Stimulated activated CD4-positive, alpha-beta T cell treated with anti-CD3 and anti-CD28 coated beads, Interleukin-1b, Interleukin-23, amount 100 ng/mL, for 24 hours (primary cell): ENCODE results near the gene BMPER.

Experiments
- DNase-seq, 4 experiments: peaks; one replicate each; pipeline ENCODE4 v3.0.0-alpha.2; 2020; ENCODE audit warnings: low read depth in 4 of 4, low spot score in 1 of 4

BMPER gene

GRCh38 chr7:34086981-34087380 is 181.6 kb downstream of the BMPER start:
- no peak for DNase-seq

DNA sequence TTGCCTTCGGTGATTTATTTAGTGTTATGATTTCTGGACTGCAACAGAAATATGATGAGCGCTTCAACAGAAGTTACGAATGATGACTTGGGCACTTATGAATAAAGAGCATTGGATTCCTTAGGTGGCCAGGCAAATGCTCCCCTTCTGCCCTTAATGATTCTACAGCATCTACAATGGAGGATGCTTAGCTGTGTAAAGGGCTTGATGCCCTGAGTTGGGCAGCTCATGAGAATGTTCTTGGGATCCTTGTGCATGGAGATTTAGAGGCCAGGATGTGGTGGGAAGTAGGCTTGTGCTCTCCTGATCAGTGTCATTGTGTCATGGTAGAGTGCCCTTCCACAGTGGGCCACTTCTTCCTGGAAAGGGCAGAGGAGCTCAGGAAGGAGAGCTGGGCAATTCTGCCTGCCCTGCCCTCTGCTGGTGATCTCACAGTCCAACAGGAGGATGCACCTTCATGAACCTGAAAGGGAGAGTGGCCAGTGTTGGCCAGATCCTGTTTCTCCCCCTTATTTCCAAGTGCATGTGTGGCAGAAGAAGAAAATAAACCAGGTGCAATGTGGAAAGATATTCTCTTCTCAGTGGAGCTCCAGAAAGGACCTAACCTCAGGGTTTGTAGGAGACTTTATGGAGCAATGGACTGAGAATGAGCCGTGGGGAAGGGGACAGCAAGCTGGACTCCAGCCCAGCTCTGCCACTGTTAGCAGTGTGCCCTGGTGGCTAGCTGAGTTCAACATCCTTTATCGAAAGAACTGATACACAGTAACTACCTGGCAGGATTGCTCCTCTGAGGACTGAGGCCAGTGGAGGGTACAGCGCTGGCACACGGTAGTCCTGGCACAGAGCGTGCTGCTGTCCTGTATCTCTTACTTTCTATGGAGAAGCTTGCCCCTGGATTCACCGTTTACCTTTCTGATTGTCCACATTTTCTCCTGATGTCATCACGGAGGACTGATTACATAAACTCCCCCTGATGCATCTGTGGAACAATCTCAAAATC is 182.9 kb downstream of the BMPER start:
- no peak for DNase-seq

DNA sequence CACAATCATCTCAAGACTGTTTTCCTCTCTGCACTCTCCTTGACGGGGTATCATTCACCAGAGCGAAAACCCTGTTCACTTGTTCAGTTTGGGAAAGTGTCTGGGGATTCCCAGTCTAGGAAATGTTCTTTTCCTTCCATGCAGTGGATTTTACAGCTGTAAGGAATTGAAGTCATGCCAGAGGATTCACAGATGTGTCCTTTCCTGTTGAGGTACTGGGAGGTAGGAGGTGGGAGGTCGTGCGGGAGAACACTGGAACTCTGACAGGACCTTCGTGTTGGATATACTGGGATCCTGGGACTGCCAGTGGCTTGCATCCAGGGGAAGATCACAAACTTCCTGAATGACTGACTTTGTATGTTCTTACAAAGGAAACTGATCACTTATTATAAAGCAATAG is 185.5 kb downstream of the BMPER start:
- no peak for DNase-seq

GRCh38 chr7:34091321-34091917 is 186.1 kb downstream of the BMPER start:
- no peak for DNase-seq

DNA sequence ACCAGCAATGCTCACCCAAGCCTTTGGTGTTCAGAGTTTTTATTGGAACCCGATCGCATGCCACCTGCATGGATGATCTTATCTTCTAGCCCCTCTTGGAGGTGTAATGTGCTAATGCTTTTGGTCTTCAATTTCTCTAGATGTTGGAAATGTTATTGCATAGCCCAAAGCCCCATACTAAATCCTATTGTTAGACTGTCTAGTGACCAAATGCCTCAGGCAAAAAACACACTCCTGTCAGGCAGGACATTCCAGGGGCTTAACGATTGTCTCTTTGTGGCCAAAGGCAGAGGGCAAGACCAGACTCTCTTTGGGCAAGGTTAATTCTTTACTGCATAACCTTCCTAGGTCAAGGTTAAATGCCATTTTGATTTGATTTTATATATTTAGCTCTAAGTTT is 187.9 kb downstream of the BMPER start:
- DNase-seq = no peak

GRCh38 chr7:34096198-34096651 is 190.9 kb downstream of the BMPER start:
- DNase-seq = no peak

- no peak for DNase-seq
Measured at GRCh38 chr7:34096777-34097176, 191.4 kb downstream of the BMPER start.

DNA sequence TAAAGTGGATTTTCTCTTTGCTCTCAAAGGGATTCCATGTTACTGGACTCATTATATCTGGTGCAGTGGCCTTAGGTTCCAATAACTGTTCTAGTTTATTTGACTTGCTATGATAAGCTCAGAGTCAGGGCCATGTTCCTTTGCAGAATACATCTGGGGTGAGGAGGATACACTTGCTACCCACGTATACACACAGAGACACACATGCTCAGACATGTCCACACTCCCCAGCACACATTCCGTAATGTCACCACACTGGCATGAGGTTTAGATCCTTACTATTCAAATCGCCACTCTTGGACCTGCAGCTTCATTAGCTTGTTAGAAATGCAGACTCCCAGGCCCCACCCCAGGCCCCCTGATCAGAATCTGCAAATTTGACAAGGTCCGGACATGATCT is 195.3 kb downstream of the BMPER start:
- no peak for DNase-seq

GRCh38 chr7:34104115-34104514 is 198.8 kb downstream of the BMPER start:
- no peak for DNase-seq

DNA sequence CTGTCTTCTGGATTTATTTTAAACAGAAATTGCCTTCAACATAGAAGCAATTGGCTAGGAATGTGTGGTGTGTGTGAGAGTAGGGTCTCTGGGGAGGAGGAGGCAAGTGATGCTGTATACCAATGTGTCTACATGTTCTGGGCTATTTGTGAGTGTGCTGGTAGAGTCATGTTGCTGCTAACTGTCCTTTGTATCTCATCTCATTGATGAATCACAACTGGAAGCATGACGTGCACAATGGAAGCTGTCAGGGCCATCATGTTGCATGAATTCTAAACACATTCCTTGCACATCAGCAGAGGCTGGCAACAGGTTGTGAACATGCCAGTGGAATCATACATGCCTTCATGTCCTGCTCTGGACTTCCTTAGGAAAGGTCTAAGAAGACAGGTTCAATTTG is 199.7 kb downstream of the BMPER start:
- DNase-seq = no peak

DNA sequence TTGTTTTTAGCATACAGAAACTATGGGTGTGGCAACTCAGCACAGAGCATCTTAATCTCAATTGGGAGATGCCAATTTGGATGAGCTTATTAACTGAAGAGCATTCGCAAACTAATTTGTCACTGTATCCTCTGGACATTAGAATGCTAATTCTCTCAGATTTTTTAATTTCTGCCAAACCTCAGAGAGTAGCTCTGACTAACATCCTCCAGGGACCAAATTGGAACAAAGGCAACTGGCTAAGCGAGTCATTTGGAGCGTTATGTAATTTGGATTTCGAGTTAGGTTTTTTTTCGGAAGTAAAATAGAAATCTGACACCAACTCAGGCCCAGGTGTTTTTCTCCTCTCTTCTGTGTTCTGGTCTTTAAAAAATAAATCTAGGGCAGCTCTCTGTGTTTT is 201.9 kb downstream of the BMPER start:
- DNase-seq = no peak

- no peak for DNase-seq
Measured at GRCh38 chr7:34108165-34108564, 202.8 kb downstream of the BMPER start.

GRCh38 chr7:34109936-34110780 is 204.8 kb downstream of the BMPER start:
- DNase-seq = no peak

GRCh38 chr7:34111031-34111430 is 205.7 kb downstream of the BMPER start:
- DNase-seq = no peak

DNA sequence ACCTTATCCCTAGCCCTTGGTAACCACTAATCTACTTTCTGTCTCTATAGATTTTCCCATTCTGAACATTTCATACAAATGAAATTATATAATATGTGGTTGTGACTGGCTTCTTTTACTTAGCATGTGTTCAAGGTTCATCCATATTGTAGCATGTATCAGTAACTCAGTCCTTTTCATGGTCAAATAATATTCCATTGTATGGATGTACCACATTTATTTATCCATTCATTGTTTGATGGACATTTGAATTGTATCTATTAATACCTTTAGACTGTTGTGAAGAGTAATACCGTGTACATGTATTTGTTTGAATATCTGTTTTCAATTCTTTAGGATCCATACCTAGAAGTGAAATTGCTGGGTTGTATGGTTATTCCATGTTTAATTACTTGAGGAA is 210.2 kb downstream of the BMPER start:
- no peak for DNase-seq

GRCh38 chr7:34117573-34117972 is 212.2 kb downstream of the BMPER start:
- no peak for DNase-seq

DNA sequence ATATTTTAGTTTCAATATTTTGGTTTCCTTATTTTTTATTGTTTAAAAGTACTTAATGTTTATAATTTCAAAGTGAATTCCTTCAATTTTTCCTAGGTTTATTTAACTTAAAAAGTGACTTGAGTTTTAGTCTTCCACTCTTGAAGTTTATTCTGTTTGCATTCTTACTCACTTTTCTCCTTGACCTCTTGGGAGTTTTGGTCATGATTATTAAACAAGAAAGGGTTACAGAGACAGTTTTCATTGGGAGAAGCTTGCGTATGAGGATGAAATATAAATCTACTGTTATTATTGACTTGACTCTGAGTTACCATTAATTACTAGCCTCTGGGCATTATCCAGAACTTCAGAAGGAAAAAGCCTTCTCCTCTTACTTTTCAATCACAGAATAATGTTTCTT is 216.0 kb downstream of the BMPER start:
- no peak for DNase-seq

DNA sequence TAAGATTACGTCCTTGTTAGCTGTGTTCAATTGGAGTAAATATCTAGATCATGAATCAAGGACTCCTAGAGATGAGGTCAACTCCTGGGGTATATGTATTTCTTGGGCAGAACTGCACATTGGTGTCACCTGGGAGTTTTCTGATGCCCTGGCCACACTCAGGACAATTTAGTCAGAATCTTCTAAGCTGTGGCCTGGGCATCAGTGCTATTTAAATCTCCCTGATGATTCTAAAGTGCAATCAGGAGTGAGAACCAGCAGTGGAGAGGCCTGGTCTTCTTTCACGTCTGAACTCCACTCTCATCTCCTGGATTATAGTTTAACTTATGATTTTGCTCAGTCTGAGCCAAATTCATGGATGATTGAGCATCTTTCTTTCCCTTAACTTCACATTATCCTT is 218.0 kb downstream of the BMPER start:
- no peak for DNase-seq

DNA sequence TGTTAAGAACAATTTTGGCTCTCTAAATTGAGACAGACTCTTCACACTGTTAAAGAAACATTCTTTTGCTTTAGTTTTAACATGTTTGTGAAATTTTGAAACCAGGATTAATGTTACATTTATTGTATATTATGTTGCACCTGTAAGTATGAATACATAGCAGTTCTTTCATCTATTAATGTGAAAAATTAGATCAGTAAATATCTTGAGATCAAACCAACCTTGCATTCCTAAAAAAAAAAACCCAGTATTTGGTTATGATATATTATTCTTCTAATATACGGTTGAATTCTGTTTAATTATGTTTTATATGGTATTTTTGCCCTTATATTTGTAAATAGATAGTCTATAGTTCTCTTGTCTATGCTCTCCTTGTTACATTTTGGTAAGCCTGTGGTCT is 219.4 kb downstream of the BMPER start:
- DNase-seq = no peak

- no peak for DNase-seq
Measured at GRCh38 chr7:34128762-34129161, 223.4 kb downstream of the BMPER start.

- DNase-seq = no peak
Measured at GRCh38 chr7:34130558-34131295, 225.4 kb downstream of the BMPER start.
